ENCODE data around the gene DALRD3.

DNA sequence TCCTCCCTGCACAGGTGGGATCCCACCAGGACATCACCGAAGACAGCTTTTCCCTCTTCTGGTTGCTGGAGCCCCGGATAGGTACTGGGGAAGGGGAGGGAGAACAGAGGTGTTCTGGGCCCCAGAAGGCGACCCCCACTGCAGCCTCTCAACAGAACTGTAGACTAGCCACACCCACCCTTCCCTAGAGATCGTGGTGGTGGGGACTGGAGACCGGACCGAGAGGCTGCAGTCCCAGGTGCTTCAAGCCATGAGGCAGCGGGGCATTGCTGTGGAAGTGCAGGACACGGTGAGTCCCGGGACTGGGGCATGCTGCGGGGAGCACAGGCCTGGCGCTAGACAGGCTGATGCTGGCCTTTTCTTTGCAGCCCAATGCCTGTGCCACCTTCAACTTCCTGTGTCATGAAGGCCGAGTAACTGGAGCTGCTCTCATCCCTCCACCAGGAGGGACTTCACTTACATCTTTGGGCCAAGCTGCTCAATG lies 4.3 kb upstream of the DALRD3 start:
- TF ChIP-seq, protein P1, sequence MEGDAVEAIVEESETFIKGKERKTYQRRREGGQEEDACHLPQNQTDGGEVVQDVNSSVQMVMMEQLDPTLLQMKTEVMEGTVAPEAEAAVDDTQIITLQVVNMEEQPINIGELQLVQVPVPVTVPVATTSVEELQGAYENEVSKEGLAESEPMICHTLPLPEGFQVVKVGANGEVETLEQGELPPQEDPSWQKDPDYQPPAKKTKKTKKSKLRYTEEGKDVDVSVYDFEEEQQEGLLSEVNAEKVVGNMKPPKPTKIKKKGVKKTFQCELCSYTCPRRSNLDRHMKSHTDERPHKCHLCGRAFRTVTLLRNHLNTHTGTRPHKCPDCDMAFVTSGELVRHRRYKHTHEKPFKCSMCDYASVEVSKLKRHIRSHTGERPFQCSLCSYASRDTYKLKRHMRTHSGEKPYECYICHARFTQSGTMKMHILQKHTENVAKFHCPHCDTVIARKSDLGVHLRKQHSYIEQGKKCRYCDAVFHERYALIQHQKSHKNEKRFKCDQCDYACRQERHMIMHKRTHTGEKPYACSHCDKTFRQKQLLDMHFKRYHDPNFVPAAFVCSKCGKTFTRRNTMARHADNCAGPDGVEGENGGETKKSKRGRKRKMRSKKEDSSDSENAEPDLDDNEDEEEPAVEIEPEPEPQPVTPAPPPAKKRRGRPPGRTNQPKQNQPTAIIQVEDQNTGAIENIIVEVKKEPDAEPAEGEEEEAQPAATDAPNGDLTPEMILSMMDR (IDR thresholded peaks at IDR 0.05; ENCODE audit: insufficient read depth, low read depth, low read length), result no peak
- TF ChIP-seq EZH2 (IDR thresholded peaks at IDR 0.05; ENCODE audit: insufficient read depth, low read length), result no peak

All from astrocyte (in vitro differentiated cells and primary cell).